GM12878 (cell line): Measurements from ENCODE around the gene PLEKHH2. TPM values are rescaled to one million over a fixed set of nuclear protein-coding genes. Genes with fewer than 3 reads are reported as not detected.

ENCODE experiments used
- ATAC-seq: fragments of 200-7000 bp; cut with Tn5 transposase; 3 replicates; pipeline ENCODE4 v1.9.1; 2020; ENCODE audit warnings: mild to moderate bottlenecking, moderate library complexity
- BruUV-seq: library from RNA; stranded (reverse); fragments of 400-500 nt; replicated peaks from 2 replicates; lab custom pipeline; 2021; lab: Mats Ljungman, UMichigan
- CTCF ChIA-PET: fragments of 300-600 bp; sonication (Branson Sonifier 250); formaldehyde crosslinking; extraction: SDS; loops from one replicate; lab custom pipeline; 2021; ENCODE audit warnings: inconsistent platforms; lab: Yijun Ruan, JAX
- POLR2A ChIA-PET: fragments of 350-600 bp; formaldehyde crosslinking; extraction: SDS; loops from one replicate; lab custom pipeline; 2021; ENCODE audit warnings: inconsistent platforms; lab: Charles Lee
- RAD21 ChIA-PET: fragments of 300-600 bp; sonication (Branson Sonifier 250); formaldehyde crosslinking; loops from one replicate; lab custom pipeline; 2023; ENCODE audit warnings: antibody characterized with exemption; ENCODE audit not compliant: unreplicated experiment; lab: Charles Lee
- SMC1A ChIA-PET: fragments of 300-600 bp; sonication (Branson Sonifier 250); formaldehyde crosslinking; loops from one replicate; lab custom pipeline; 2023; ENCODE audit not compliant: unreplicated experiment, uncharacterized antibody; lab: Charles Lee
- DNase-seq: peaks from one replicate; pipeline ENCODE4 v3.0.0-alpha.2; 2011; ENCODE audit warnings: low read depth, low spot score
- FAIRE-seq: peaks from 3 replicates; lab custom pipeline; 2011; peaks lifted over from hg19 to GRCh38; lab: Jason Lieb, UNC
- H2AFZ ChIP-seq: 2 replicates; pipeline ENCODE4 v1.6.0; 2011; ENCODE audit warnings: low read depth, low read length, control low read depth; ENCODE audit not compliant: control insufficient read depth
- H3K27ac ChIP-seq: 2 replicates; pipeline ENCODE4 v1.5.1; 2011; ENCODE audit warnings: control low read depth; ENCODE audit not compliant: control insufficient read depth, insufficient read depth
- H3K27me3 ChIP-seq, 2 experiments: replicated peaks in 1 of 2; 2 replicates each; pipeline versions ENCODE4 v1.6.0 to v1.6.1; 2011; ENCODE audit warnings: low read length in 1 of 2; ENCODE audit not compliant: control insufficient read depth in 2 of 2, insufficient read depth in 2 of 2
- H3K36me3 ChIP-seq, 2 experiments: 2 replicates each; pipeline ENCODE4 v1.5.1; 2011; ENCODE audit warnings: low read length in 1 of 2; ENCODE audit not compliant: control insufficient read depth in 2 of 2, insufficient read depth in 2 of 2
- H3K4me1 ChIP-seq: 2 replicates; pipeline ENCODE4 v1.6.1; 2011; ENCODE audit warnings: mild to moderate bottlenecking, low read length, moderate library complexity, mixed read lengths; ENCODE audit not compliant: control insufficient read depth, insufficient read depth
- H3K4me2 ChIP-seq: 2 replicates; pipeline ENCODE4 v1.6.0; 2011; ENCODE audit warnings: control low read depth; ENCODE audit not compliant: control insufficient read depth, insufficient read depth
- H3K4me3 ChIP-seq: fragments of 200-600 bp; sonication (generic); 2 replicates; pipeline ENCODE4 v1.5.1; 2016
- H3K79me2 ChIP-seq: 2 replicates; pipeline ENCODE4 v1.6.0; 2011; ENCODE audit warnings: low read length; ENCODE audit not compliant: control insufficient read depth, insufficient read depth
- H3K9ac ChIP-seq: 2 replicates; pipeline ENCODE4 v1.8.0; 2011; ENCODE audit warnings: low read length, control low read depth, mixed read lengths; ENCODE audit not compliant: control insufficient read depth, insufficient read depth
- H3K9me3 ChIP-seq: replicated peaks from 3 replicates; pipeline ENCODE4 v1.5.1; 2011; ENCODE audit warnings: mild to moderate bottlenecking, low read length; ENCODE audit not compliant: control insufficient read depth, insufficient read depth
- H4K20me1 ChIP-seq: 2 replicates; pipeline ENCODE4 v1.6.0; 2011; ENCODE audit not compliant: control insufficient read depth, insufficient read depth
- ATF2 ChIP-seq: IDR thresholded peaks from 2 replicates; pipeline ENCODE4 v1.6.1; 2012; ENCODE audit warnings: low read length, inconsistent platforms
- ATF7 ChIP-seq: fragments of 450-650 bp; IDR thresholded peaks from 2 replicates; pipeline ENCODE4 v1.6.1; 2016; ENCODE audit warnings: low read depth, mild to moderate bottlenecking
- CHD1 ChIP-seq: IDR thresholded peaks from 2 replicates; pipeline ENCODE4 v1.6.1; 2012; ENCODE audit warnings: low read depth, low read length, improper control_type of control experiment
- HDAC2 ChIP-seq: fragments of 200-600 bp; sonication (generic); IDR thresholded peaks from 2 replicates; pipeline ENCODE4 v1.6.1; 2017
- JUNB ChIP-seq: IDR thresholded peaks from 2 replicates; pipeline ENCODE4 v1.6.1; 2016; ENCODE audit warnings: antibody characterized with exemption, mild to moderate bottlenecking
- MEF2B ChIP-seq: fragments of 450-650 bp; IDR thresholded peaks from 2 replicates; pipeline ENCODE4 v1.6.1; 2018; ENCODE audit warnings: mild to moderate bottlenecking, moderate library complexity; ENCODE audit not compliant: partially characterized antibody, poor library complexity, severe bottlenecking
- PAX5 ChIP-seq: IDR thresholded peaks from 2 replicates; pipeline ENCODE4 v1.6.1; 2011; ENCODE audit warnings: low read depth, low read length, borderline replicate concordance
- POLR2AphosphoS5 ChIP-seq: IDR thresholded peaks from 2 replicates; pipeline ENCODE4 v1.6.1; 2011; ENCODE audit warnings: mild to moderate bottlenecking, low read length, inconsistent platforms
- POU2F2 ChIP-seq: IDR thresholded peaks from 3 replicates; pipeline ENCODE4 v1.6.1; 2011; ENCODE audit warnings: low read depth, mild to moderate bottlenecking, low read length, borderline replicate concordance
- REST ChIP-seq: IDR thresholded peaks from 2 replicates; pipeline ENCODE4 v1.6.1; 2012; ENCODE audit warnings: mild to moderate bottlenecking, low read depth, low read length
- RFX5 ChIP-seq: IDR thresholded peaks from 2 replicates; pipeline ENCODE4 v1.6.1; 2011; ENCODE audit warnings: low read depth, low read length, improper control_type of control experiment
- RUNX3 ChIP-seq: IDR thresholded peaks from 2 replicates; pipeline ENCODE4 v1.6.1; 2012; ENCODE audit warnings: low read length, inconsistent platforms
- SUPT20H ChIP-seq: IDR thresholded peaks from 2 replicates; pipeline ENCODE4 v1.6.1; 2011; ENCODE audit warnings: low read depth, mild to moderate bottlenecking, low read length, moderate library complexity, borderline replicate concordance; ENCODE audit not compliant: control insufficient read depth
- WGBS: methylation state at CpG from one replicate; pipeline ENCODE4 v1.1.6; 2016; ENCODE audit warnings: low lambda C conversion rate; ENCODE audit not compliant: insufficient replicate concordance, insufficient coverage; ENCODE audit errors: missing lambda C conversion rate; 5-methylcytosine and 5-hydroxymethylcytosine counted together
- in situ Hi-C: fragments of 300-500 bp; cut with MboI; formaldehyde crosslinking; loops from 9 replicates; pipeline ENCODE4 v1.14.3; 2018; ENCODE audit warnings: mixed read lengths
- intact Hi-C: fragments of 100-400 bp; cut with micrococcal nuclease; formaldehyde crosslinking; loops from one replicate; pipeline ENCODE4 v1.14.2; 2022; ENCODE audit not compliant: unreplicated experiment
- polyA plus RNA-seq, 11 experiments: library from polyadenylated mRNA; depleted of rRNA in 4 of 11; unstranded in 6 of 11; stranded (reverse) in 5 of 11; fragments of >200 nt; fragmentation: Nextera tagmentation in 4 of 11; fragmentation: Illumina TruSeq in 1 of 11; extraction: Ambion mirVana in 4 of 11; extraction: Trizol in 1 of 11; gene quantifications; 1 replicate in 1 of 11; 2 replicates in 10 of 11; pipeline versions ENCODE4 v1.2.1 to v1.2.3, GENCODE V29; 2011 to 2016; ENCODE audit warnings: inconsistent platforms in 2 of 11, missing spikeins in 2 of 11, low read depth in 1 of 11
- total RNA-seq, 4 experiments: library from RNA; depleted of rRNA in 3 of 4; stranded (reverse); fragments of >200 nt in 3 of 4; fragmentation: Illumina TruSeq in 1 of 4; extraction: Trizol in 1 of 4; gene quantifications; 2 replicates each; pipeline versions ENCODE4 v1.2.1 to v1.2.3, GENCODE V29; 2013 to 2021
- TF ChIP-seq, protein P1 (sequence below): fragments of 450-650 bp; IDR thresholded peaks from 2 replicates; pipeline ENCODE4 v1.6.1; 2017; ENCODE audit warnings: mild to moderate bottlenecking, moderate library complexity

The PLEKHH2 gene
- total and polyA plus RNA-seq, 10 of the 15 experiments (the other 5 are each of a cell fraction or from before 2014, with no cell fraction given), result not detected

- SMC1A ChIA-PET, result interaction anchor here (0.6 kb wide), 1 partner anchor 7 kb away, joined by 3 read pairs; no protein-coding TSS in a partner anchor
- Histone ChIP-seq H3K9me3 (no peaks in the 10 kb centered on the region), H4K20me1 (no peaks in the 10 kb centered on the region), H3K27me3 (no peaks in the 10 kb centered on the region), H3K4me2 (no peak overlapping the region), H3K79me2 (no peaks in the 10 kb centered on the region), H3K9ac (no peak overlapping the region), H2AFZ (no peak overlapping the region), H3K27ac (no peak overlapping the region), H3K4me1 (no peaks in the 10 kb centered on the region), H3K36me3 (no peaks in the 10 kb centered on the region), H3K4me3 (no peak overlapping the region)
- intact Hi-C loops (no loop called here), in situ Hi-C loops (no loop called here)
- BruUV-seq, result no TSS peak
- no peak for ATAC-seq
- 25% methylated on average over 5 of the region's 5 CpGs for WGBS
- RAD21 ChIA-PET, result no interaction called here
- no peak for FAIRE-seq
- CTCF ChIA-PET, result no interaction called here
- POLR2A ChIA-PET, result no interaction called here
- no peak for DNase-seq
- TF ChIP-seq PAX5 (no peak), RFX5 (no peak), ATF2 (no peak), REST (no peak), JUNB (no peak), CHD1 (no peak), HDAC2 (no peak), POU2F2 (no peak), POLR2AphosphoS5 (no peak), RUNX3 (no peak), ATF7 (no peak), SUPT20H (no peak), MEF2B (no peak)
- TF ChIP-seq, protein P1, sequence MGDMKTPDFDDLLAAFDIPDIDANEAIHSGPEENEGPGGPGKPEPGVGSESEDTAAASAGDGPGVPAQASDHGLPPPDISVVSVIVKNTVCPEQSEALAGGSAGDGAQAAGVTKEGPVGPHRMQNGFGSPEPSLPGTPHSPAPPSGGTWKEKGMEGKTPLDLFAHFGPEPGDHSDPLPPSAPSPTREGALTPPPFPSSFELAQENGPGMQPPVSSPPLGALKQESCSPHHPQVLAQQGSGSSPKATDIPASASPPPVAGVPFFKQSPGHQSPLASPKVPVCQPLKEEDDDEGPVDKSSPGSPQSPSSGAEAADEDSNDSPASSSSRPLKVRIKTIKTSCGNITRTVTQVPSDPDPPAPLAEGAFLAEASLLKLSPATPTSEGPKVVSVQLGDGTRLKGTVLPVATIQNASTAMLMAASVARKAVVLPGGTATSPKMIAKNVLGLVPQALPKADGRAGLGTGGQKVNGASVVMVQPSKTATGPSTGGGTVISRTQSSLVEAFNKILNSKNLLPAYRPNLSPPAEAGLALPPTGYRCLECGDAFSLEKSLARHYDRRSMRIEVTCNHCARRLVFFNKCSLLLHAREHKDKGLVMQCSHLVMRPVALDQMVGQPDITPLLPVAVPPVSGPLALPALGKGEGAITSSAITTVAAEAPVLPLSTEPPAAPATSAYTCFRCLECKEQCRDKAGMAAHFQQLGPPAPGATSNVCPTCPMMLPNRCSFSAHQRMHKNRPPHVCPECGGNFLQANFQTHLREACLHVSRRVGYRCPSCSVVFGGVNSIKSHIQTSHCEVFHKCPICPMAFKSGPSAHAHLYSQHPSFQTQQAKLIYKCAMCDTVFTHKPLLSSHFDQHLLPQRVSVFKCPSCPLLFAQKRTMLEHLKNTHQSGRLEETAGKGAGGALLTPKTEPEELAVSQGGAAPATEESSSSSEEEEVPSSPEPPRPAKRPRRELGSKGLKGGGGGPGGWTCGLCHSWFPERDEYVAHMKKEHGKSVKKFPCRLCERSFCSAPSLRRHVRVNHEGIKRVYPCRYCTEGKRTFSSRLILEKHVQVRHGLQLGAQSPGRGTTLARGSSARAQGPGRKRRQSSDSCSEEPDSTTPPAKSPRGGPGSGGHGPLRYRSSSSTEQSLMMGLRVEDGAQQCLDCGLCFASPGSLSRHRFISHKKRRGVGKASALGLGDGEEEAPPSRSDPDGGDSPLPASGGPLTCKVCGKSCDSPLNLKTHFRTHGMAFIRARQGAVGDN, result no peak
These were observed 92.6 kb downstream of the PLEKHH2 start for GRCh38 chr2:43729491-43730174.
